Measurements from ENCODE around the gene CAPZB. TPM values are rescaled to one million over a fixed set of nuclear protein-coding genes. Genes with fewer than 3 reads are reported as not detected.

CAPZB gene
- total RNA-seq, 2 donors from 2014 or later: 336 to 373 TPM

- Mint-ChIP-seq H3K27me3 (ENCODE audit: low read depth) (no peaks in the 10 kb centered on the region), H3K36me3 (ENCODE audit: insufficient read depth in 2 of 2) (peaks cover 0 to 5% of the 10 kb centered on the region in 2 donors), H3K27ac (no peak overlapping the region), H3K9me3 (no peaks in the 10 kb centered on the region), H3K4me3 (no peak overlapping the region), H3K4me1 (ENCODE audit: low read depth) (peaks cover 24% of the 10 kb centered on the region)
- DNase-seq (no peak), ATAC-seq (replicated peaks in 1 of 2) (no peak)
These were observed 100.6 kb downstream of the CAPZB start for GRCh38 chr1:19384772-19385187.

- Mint-ChIP-seq H3K4me3 (no peak overlapping the region), H3K36me3 (ENCODE audit: insufficient read depth in 2 of 2) (peaks cover 0 to 8% of the 10 kb centered on the region in 2 donors), H3K27ac (peak overlapping the region; percentile 47), H3K4me1 (ENCODE audit: low read depth) (peaks cover 24% of the 10 kb centered on the region), H3K27me3 (ENCODE audit: low read depth) (no peaks in the 10 kb centered on the region), H3K9me3 (no peaks in the 10 kb centered on the region)
- DNase-seq (no peak), ATAC-seq (replicated peaks in 1 of 2) (no peak)
These were observed 101.2 kb downstream of the CAPZB start for GRCh38 chr1:19384113-19384512.

GRCh38 chr1:19382222-19382621, 103.1 kb downstream of the CAPZB start:
- no peaks in the 10 kb centered on the region for H3K27me3 Mint-ChIP-seq (ENCODE audit: low read depth)
- H3K36me3 Mint-ChIP-seq (ENCODE audit: insufficient read depth in 2 of 2): peaks cover 2 to 13% of the 10 kb centered on the region in 2 donors
- peaks cover 27% of the 10 kb centered on the region for H3K4me1 Mint-ChIP-seq (ENCODE audit: low read depth)
- H3K9me3 Mint-ChIP-seq: no peaks in the 10 kb centered on the region
- no peak overlapping the region for H3K27ac Mint-ChIP-seq
- no peak overlapping the region for H3K4me3 Mint-ChIP-seq
- ATAC-seq (replicated peaks in 1 of 2) (no peak), DNase-seq (no peak)

GRCh38 chr1:19381261-19381660, 104.1 kb downstream of the CAPZB start:
- H3K9me3 Mint-ChIP-seq: no peaks in the 10 kb centered on the region
- peaks cover 7 to 20% of the 10 kb centered on the region in 2 donors for H3K36me3 Mint-ChIP-seq (ENCODE audit: insufficient read depth in 2 of 2)
- H3K27me3 Mint-ChIP-seq (ENCODE audit: low read depth): no peaks in the 10 kb centered on the region
- H3K27ac Mint-ChIP-seq: no peak overlapping the region
- DNase-seq (no peak), ATAC-seq (replicated peaks in 1 of 2) (no peak)
- no peak overlapping the region for H3K4me3 Mint-ChIP-seq
- H3K4me1 Mint-ChIP-seq (ENCODE audit: low read depth): peaks cover 36% of the 10 kb centered on the region

- Mint-ChIP-seq H3K27me3 (ENCODE audit: low read depth) (no peaks in the 10 kb centered on the region), H3K9me3 (no peaks in the 10 kb centered on the region), H3K27ac (peak overlapping the region; percentile 39), H3K4me1 (ENCODE audit: low read depth) (peaks cover 40% of the 10 kb centered on the region), H3K4me3 (peak overlapping the region; percentile 7 to 8), H3K36me3 (ENCODE audit: insufficient read depth in 2 of 2) (peaks cover 8 to 21% of the 10 kb centered on the region in 2 donors)
- DNase-seq (peak; percentile 33 to 38), ATAC-seq (replicated peaks in 1 of 2) (peak; percentile 91 to 95)
These were observed 107.3 kb downstream of the CAPZB start for GRCh38 chr1:19377812-19378718.

- Mint-ChIP-seq H3K4me3 (no peak overlapping the region), H3K4me1 (ENCODE audit: low read depth) (peaks cover 40% of the 10 kb centered on the region), H3K9me3 (no peaks in the 10 kb centered on the region), H3K36me3 (ENCODE audit: insufficient read depth in 2 of 2) (peaks cover 8 to 21% of the 10 kb centered on the region in 2 donors), H3K27me3 (ENCODE audit: low read depth) (no peaks in the 10 kb centered on the region), H3K27ac (peak overlapping the region; percentile 38)
- no peak for ATAC-seq (replicated peaks in 1 of 2)
- no peak for DNase-seq
These were observed 108.6 kb downstream of the CAPZB start for GRCh38 chr1:19376428-19377372.

- Mint-ChIP-seq H3K27me3 (ENCODE audit: low read depth) (no peaks in the 10 kb centered on the region), H3K36me3 (ENCODE audit: insufficient read depth in 2 of 2) (peaks cover 8 to 21% of the 10 kb centered on the region in 2 donors), H3K4me3 (no peak overlapping the region), H3K9me3 (no peaks in the 10 kb centered on the region), H3K27ac (no peak overlapping the region), H3K4me1 (ENCODE audit: low read depth) (peaks cover 40% of the 10 kb centered on the region)
- DNase-seq (no peak), ATAC-seq (replicated peaks in 1 of 2) (no peak)
These were observed 109.5 kb downstream of the CAPZB start for GRCh38 chr1:19375631-19376400.

- DNase-seq (no peak), ATAC-seq (replicated peaks in 1 of 2) (no peak)
- H3K4me1 Mint-ChIP-seq (ENCODE audit: low read depth): peaks cover 44% of the 10 kb centered on the region
- peak overlapping the region; percentile 18 for H3K27ac Mint-ChIP-seq
- H3K4me3 Mint-ChIP-seq: no peak overlapping the region
- no peaks in the 10 kb centered on the region for H3K27me3 Mint-ChIP-seq (ENCODE audit: low read depth)
- no peaks in the 10 kb centered on the region for H3K9me3 Mint-ChIP-seq
- peaks cover 8 to 21% of the 10 kb centered on the region in 2 donors for H3K36me3 Mint-ChIP-seq (ENCODE audit: insufficient read depth in 2 of 2)
These were observed 110.4 kb downstream of the CAPZB start for GRCh38 chr1:19374926-19375325.

GRCh38 chr1:19374083-19374801, 111.1 kb downstream of the CAPZB start:
- peaks cover 8 to 17% of the 10 kb centered on the region in 2 donors for H3K36me3 Mint-ChIP-seq (ENCODE audit: insufficient read depth in 2 of 2)
- H3K27me3 Mint-ChIP-seq (ENCODE audit: low read depth): no peaks in the 10 kb centered on the region
- no peak overlapping the region for H3K27ac Mint-ChIP-seq
- no peak overlapping the region for H3K4me3 Mint-ChIP-seq
- H3K9me3 Mint-ChIP-seq: no peaks in the 10 kb centered on the region
- H3K4me1 Mint-ChIP-seq (ENCODE audit: low read depth): peaks cover 40% of the 10 kb centered on the region
- no peak for DNase-seq
- no peak for ATAC-seq (replicated peaks in 1 of 2)

- ATAC-seq (replicated peaks in 1 of 2) (no peak), DNase-seq (no peak)
- Mint-ChIP-seq H3K27me3 (ENCODE audit: low read depth) (no peaks in the 10 kb centered on the region), H3K4me3 (no peak overlapping the region), H3K27ac (peak overlapping the region; percentile 42), H3K4me1 (ENCODE audit: low read depth) (peaks cover 32% of the 10 kb centered on the region), H3K9me3 (no peaks in the 10 kb centered on the region), H3K36me3 (ENCODE audit: insufficient read depth in 2 of 2) (peaks cover 8 to 17% of the 10 kb centered on the region in 2 donors)
These were observed 111.9 kb downstream of the CAPZB start for GRCh38 chr1:19373211-19374082.

- Mint-ChIP-seq H3K9me3 (no peaks in the 10 kb centered on the region), H3K4me3 (no peak overlapping the region), H3K27me3 (ENCODE audit: low read depth) (no peaks in the 10 kb centered on the region), H3K36me3 (ENCODE audit: insufficient read depth in 2 of 2) (peaks cover 7 to 12% of the 10 kb centered on the region in 2 donors), H3K27ac (no peak overlapping the region), H3K4me1 (ENCODE audit: low read depth) (peaks cover 23% of the 10 kb centered on the region)
- no peak for DNase-seq
- no peak for ATAC-seq (replicated peaks in 1 of 2)
These were observed 112.7 kb downstream of the CAPZB start for GRCh38 chr1:19372602-19373001.
